ENCODE data around the gene PEX11B.
"Not testable (repeated sequence)": the region's sequence is repeated elsewhere in the genome, so short reads cannot be mapped to it uniquely, and the experiment has no call there.

PEX11B gene

DNA sequence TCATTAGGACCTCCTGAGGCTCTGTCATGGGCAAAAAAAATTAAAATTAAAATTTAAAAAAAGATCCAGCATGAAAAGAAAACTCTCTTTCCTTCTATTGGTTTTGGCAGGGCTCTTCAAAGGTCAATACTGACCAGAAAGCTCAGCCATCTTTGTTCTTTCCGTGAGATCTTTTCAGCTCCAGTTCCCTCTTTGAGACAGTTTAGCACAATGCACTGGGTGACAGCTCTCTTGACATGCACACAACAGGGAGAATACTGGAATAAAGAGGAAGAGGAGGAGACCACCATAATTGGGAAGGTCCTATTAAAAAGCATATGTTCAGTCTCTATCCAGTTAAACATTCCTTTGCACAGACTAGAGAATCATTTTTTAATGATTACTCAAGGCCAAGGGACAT lies 33.0 kb upstream of the PEX11B start:
- DNase-seq (ENCODE audit: low spot score) = no peak

DNA sequence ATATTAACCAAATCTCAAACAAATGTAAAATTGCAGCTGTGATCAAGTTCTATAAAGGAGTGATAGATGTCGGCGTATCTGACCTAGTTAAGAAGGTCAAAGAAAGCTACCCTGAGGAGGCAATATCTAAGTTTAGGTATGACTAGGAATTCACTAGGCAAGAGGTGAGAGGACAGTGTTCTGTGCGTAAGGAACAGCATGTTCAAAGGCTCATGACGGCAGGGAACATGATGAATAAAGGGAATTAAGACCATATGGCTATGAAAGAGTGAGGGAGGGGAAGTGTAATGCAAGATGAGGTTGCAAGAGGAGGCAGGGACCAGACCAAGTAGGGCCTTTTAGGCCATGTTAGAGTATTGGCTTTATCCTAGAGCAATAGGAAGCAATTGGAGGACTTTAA lies 30.7 kb upstream of the PEX11B start:
- no peak for DNase-seq (ENCODE audit: low spot score)

DNA sequence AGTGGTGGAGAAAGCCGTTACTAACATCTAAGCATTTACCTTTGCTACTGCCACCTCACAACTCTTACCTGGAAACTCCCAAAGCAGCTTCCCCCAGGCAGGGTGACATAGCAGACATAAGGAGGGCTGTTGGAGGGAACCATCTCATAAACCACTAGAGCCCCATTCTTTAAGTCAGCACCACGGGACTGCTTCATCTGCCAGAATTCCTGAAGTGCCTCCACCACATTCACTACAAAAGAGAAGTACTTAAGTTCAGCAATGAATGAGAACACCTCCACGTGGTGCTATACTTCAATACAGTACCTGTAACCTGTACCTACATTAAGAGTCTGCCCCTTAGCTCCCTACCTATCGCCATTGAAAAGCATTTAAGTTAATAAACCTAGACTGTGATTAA lies 29.0 kb upstream of the PEX11B start:
- no peak for DNase-seq (ENCODE audit: low spot score)

DNA sequence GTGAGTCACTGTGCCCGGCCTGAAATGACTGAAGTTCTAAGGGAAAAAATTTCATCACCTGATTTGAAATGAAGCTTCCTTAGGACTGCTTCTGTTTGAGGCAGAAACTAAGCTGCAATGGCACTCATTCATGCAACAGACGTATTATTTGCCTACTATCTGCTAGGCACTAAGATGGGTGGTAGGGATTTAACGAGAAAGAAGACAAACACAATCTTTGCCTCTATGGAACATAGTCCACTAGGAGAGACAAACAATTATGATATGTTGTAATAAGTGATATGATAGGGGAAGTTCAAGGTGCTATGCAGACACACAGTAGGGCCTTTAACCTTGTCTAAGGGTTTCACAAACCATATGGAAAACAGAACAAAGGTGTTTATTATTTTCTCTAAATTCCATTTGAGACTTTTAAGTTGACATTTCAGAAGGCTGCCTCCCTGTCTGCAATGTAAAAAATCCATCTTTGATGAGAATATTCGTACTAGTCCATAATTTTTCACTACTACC lies 28.0 kb upstream of the PEX11B start:
- no peak for DNase-seq (ENCODE audit: low spot score)

DNA sequence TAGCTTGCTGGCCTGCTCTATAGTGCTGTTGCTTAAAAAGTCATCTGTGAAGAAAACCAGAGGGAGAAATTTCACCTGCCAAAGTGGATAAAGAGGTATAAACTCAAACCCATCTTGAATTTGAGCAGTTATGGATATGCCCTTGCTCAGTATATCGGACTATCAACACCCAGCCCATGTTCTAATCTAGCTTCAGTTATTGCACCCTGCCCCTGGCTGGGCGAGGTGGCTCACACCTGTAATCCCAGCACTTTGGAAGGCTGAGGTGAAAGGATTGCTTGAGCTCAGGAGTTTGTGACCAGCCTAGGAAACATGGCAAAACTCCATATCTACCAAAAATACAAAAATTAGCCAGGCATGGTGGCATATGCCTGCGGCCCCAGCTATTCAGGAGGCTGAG lies 26.0 kb upstream of the PEX11B start:
- DNase-seq (ENCODE audit: low spot score) = no peak

DNA sequence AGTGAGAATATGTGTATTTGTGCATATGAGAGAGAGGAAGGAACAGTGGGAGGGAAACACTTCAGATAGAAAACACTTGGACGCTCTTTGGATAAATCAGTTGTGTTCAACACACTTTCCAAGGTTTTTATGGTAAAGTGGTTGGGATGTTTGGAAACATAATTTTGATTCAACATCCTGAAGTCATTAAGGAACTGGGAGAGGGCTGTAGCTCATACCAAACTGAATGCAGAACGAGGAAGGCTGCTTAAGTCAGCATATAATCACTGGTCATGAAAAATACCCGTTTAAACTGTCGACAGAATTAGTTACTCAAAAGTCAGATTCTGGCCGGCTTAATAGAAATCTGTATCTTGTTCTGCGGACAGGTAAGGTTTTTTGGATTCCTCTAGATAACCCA lies 24.4 kb upstream of the PEX11B start:
- no peak for DNase-seq (ENCODE audit: low spot score)

DNA sequence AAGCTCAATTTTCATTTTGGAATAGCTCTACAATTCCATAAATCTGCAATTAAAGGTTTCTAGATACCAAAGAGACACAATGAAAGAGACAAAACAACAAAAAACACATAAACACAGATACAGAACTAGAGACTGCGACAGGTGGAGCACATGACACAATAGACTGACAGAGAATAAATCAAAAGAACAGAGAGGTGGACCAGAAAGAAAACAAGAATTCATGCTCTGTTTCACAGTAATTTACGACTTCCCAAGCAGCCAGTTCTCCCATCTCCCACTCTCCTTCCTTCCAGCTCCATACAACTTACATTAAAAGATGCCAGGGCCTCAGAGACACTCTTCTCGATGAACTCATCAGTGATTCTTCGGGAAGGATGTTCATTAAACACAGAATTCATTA lies 23.9 kb upstream of the PEX11B start:
- no peak for DNase-seq (ENCODE audit: low spot score)

DNA sequence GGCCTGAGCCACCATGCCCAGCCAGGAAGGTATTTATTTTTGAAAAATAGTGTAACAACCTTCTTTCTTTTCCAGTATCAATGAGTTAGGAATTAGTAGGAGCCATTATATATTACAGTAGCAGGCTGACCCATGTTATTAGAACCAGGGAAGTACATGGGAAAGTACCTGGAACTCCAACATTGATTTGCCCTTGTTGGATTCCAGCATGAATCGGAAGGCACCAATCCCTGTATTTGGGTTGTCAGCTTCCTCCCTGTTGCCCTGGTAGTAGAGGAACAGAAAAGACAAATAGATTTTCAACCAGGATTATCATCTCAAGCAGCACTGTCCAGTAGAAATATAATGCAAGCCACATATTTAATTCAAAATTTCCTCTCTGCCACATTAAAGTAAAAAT lies 18.9 kb upstream of the PEX11B start:
- DNase-seq (ENCODE audit: low spot score) = no peak

DNA sequence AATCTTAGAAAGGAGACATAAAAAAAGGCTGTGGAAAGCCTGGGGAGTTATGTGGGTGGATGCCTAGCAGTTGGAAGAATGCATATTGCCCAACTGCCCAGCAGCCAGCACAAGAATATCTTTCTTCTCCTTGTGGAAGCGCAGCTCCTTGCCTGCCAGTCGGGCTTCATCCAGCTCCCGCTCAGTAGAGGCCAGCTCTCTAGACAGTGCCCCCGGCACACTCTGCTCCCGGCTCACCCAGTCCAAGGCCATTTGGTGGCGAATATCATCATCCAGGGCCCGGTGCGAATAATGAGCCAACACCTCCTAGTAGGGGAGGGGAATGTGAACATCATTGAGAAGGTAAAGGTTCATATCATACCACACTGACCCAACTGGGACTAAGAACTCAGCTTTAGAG lies 17.7 kb upstream of the PEX11B start:
- DNase-seq (ENCODE audit: low spot score) = no peak

DNA sequence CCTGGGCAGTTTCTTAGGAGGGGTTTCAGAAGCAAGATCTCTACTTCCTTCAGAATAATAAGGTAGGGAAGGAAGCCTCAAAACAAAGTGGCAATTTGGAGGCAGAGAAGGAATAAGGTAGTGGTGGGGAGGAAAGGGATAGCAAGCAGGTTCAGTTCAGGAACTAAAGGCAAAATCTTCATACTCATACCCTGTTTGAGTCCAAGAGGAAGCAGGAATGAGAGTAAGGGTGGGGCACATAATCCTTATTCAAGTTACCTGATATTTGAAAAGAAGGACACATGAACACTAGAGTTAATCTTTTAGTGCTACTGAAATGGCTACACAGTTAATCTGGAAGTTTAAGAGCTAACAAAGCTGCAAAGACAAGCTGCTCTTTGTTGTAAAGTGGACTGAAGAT lies 17.2 kb upstream of the PEX11B start:
- no peak for DNase-seq (ENCODE audit: low spot score)

DNA sequence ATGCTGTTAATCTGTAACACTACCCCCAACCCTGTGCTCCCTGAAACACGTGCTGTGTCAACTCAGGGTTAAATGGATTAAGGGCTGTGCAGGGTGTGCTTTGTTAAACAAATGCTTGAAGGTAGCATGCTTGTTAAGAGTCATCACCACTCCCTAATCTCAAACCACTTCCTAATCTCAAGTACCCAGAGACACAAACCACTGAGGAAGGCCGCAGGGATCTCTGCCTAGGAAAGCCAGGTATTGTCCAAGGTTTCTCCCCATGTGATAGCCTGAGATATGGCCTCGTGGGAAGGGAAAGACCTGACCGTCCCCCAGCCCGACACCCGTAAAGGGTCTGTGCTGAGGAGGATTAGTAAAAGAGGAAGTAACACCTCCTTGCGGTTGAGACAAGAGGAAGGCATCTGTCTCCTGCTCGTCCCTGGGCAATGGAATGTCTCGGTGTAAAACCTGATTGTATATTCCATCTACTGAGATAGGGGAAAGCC lies 14.0 kb upstream of the PEX11B start:
- DNase-seq (ENCODE audit: low spot score) = not testable (repeated sequence)

DNA sequence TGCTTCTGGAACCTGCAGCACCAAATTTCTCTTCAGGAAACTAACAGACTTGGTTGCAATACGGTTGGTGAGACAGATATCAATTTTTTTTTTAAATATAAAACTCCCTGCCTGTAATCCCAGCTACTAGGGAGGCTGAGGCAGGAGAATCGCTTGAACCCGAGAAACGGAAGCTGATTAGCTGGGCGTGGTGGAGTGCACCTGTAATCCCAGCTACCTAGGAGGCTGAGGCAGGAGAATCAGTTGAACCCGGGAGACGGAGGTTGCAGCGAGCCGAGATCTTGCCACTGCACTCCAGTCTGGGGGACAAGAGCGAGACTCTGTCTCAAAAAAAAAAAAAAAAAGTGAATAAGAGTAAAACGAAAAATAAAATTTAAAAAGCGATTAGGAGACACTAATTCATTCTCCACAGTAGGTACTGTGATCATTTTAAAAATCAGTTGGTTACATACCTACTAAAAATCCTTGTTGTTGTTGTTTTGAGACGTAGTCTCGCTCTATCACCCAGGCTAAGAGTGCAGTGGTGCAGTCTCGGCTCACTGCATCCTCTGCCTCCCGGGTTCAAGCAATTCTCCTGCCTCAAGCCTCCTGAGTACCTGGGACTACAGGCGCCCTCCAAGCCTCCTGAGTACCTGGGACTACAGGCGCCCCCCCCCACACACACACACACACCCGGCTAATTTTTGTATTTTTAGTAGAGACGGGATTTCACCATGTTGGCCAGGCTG lies 9.6 kb upstream of the PEX11B start:
- DNase-seq (ENCODE audit: low spot score) = no peak

DNA sequence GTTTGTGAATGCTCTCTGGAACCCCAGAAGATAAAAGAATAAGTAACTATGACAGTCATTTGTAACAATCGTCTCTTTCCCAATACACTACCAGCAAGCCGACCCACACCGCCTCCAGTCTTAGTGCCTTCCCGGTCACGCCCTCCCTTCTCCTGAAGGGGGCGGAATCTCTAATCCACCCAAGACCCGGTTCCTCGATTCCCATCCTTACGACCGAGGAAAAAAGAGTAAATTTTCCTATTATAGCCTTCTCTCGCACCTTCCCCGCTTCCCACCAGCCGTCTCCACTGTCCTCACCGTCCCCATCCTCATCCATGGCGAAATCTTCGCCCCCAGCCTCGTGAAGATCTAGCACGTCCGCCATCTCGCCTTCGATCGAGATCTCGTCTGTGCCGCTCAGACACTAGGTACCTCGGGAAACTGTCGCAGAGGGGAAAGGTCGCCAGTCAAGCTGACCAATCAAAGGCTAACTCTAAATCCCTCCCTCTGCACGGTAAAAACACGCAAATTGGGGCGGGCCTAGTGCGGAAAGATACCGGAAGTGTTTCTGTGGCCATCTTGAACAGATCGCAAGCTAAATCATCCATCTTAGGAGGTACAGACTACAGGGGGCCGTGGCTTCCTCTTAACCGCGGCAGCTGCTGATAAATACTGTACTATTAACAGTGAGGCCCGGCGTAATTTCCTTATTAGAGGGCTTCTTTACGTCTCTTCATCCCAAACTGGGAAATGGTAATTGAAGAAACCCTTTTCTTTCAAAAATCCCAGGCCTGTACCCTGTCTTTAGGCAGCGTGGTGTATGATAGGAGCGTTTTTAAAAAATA lies 8.8 kb upstream of the PEX11B start, which contains the start of gene RBM8A:
RBM8A (minus strand) TSS at position 422 of the 824 bp plus-strand sequence; CDS start at position 364, 58 bp downstream.
- peak; percentile 93 for DNase-seq (ENCODE audit: low spot score)

DNA sequence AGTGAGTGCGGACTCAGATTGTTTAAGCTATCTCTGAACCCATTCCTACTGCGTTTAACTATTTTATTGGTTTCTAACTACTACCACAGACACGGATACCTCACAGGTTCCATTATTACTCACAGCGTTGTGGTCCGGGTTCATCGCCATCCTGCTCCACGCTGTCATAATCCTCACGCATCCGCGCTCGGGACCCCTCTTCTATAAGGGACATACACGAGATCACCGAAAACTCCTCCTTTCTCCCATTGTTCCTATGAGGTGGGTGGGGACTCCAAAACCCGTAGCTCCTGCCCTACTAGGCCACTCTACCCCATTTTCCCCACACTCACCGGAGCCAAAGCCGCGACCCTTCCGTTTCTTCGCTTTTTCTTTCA lies 8.2 kb upstream of the PEX11B start:
- no peak for DNase-seq (ENCODE audit: low spot score)

DNA sequence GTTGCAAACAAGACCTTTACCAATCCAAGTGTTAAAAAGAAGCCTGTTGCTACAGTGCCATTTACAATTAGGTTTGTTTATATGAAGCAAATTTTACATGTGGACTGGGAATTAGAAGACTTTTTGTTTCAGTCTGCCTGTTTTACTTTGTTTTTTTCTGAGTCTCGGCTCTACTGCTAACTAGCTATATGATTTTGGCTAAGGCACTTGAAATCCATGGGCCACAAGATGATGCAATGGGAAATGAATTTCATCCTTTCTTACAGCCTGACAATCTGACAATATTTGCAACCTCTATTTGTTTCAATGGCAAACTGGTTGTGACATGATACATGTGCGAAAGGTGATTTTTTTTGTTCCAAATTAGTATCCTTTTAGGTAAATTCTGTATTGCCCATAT lies 3.7 kb upstream of the PEX11B start:
- no peak for DNase-seq (ENCODE audit: low spot score)

DNA sequence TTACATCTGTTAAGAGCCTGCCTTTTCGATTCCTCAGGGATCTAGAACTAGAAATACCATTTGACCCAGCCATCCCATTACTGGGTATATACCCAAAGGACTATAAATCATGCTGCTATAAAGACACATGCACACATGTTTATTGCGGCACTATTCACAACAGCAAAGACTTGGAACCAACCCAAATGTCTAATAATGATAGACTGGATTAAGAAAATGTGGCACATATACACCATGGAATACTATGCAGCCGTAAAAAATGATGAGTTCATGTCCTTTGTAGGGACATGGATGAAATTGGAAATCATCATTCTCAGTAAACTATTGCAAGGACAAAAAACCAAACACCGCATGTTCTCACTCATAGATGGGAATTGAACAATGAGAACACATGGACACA lies 1.8 kb upstream of the PEX11B start:
- DNase-seq (ENCODE audit: low spot score) = not testable (repeated sequence)

DNA sequence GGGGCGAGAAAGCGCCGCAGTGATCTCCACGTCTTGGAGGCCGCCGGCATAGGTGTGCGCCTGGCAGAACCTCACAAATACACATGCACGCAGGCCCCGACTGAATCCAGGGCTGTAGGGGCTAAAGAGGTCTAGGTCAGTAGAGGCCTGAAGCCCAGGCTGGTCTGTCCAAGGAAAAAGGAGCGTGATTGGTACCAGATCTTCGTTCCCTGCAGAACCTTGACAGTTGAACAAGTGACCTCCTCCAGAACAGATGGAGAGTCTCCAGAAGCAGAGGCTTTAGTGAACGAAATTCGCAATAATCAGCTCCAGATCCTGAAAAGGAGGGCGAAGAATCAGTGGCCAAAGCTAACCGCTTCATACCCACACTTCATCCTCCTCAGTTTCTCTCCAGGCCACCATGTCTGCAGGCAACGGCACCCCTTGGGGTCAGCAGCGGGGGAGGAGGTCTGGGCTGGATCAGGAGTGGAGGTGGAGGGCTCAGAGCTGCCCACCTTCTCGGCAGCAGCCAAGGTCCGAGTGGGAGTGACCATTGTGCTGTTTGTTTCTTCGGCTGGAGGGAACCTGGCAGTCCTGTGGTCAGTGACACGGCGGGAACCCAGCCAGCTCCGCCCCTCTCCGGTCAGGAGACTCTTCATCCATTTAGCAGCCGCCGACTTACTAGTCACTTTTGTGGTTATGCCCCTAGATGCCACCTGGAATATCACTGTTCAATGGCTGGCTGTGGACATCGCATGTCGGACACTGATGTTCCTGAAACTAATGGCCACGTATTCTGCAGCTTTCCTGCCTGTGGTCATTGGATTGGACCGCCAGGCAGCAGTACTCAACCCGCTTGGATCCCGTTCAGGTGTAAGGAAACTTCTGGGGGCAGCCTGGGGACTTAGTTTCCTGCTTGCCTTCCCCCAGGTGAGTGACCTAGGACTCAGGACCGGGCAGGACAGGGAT lies 749 bp upstream of the PEX11B start:
- peak; percentile 89 for DNase-seq (ENCODE audit: low spot score)

DNA sequence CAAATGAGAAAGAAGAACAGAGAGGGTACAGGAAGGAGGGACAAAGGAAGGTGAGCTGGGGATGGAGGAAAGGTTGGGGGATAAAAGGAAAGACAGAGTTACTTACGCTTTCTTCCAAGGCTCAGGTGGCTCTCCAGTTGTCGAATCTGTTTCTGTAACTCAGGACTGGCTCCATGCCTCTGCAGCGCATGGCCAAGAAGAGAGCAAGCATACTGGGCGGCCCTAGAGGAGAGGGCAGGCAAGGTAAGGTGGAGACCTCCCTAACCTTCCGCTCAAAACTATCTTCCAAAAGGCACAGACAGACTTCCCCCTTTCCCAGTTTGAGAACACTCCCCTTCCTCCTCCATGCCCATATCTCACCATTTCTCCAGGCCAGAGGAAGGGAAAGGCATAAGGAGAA lies 922 bp downstream of the PEX11B start:
- DNase-seq (ENCODE audit: low spot score) = no peak

DNA sequence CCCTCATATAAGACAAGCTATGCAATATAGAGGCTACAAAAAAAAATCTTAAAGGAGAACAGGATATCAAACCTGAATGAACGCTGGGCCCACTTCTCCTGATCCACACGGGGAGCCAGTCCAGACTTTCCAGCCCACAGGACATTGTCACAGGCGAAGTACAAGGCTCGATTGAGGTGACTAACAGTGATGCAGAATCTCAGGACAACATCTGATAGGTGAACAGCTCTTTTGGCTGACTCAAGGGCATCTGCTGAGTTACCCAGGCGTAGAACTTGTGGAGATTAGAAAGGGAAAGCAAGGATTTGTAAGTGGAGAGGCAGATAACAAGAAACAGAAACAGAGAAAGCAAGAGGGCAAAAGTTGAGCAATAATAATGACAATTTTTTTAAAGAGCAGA lies 1.8 kb downstream of the PEX11B start:
- no peak for DNase-seq (ENCODE audit: low spot score)

DNA sequence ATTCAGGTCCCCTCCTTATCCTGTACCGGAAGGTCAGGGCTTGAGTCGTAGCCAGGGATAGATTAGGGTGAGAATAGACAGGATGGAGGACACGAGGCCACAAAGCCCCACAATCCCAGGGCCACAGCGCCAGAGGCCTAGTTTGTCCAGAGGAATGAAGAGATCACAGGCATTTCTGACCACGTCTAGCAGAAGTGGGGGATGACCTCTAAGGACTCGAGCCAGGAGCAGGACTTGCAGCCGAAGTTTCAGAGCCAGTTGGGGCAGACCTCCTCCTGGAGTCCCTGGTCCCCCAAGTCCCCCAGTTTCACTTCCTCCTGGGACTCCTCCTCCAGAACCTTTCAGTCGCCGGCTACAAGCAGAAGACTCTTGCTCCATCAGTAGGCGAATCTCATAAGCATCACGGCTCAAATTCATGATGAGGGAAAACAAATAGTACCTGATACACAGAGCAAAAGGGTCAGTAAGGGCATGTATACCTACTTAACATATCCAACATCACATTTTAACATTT lies 6.3 kb downstream of the PEX11B start:
- DNase-seq (ENCODE audit: low spot score) = no peak

DNA sequence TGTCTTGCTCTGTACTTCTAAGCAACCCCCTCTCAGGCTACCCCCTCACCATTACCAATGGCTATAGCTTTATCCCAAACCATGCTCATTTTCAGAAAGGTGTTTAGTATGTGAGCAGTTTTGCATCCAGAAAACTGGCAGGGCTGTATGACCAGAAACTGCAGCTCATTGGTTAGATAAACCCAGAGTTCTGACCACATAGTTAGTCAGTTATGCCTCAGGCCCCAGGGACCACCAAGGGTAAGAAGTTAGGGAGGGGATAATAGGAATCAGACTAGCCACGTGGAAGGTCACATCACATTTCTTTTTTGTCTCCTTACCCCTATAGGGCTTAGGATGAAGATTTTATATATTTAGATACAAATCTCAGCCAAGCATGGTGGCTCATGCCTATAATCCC lies 9.9 kb downstream of the PEX11B start:
- DNase-seq (ENCODE audit: low spot score) = peak; percentile 52
